A549 (cell line): Measurements from ENCODE around the gene TMEM185B. TPM values are rescaled to one million over a fixed set of nuclear protein-coding genes. Genes with fewer than 3 reads are reported as not detected.

Experiments
- ATAC-seq, 2 experiments: fragments of 200-7000 bp in 1 of 2; fragments of >200 bp in 1 of 2; cut with Nextera tagmentation in 1 of 2; cut with Tn5 transposase in 1 of 2; 3 replicates each; pipeline versions ENCODE4 v1.8.0 to v1.9.1; 2018 to 2020; ENCODE audit warnings: mild to moderate bottlenecking in 1 of 2, moderate library complexity in 1 of 2
- CTCF ChIA-PET: fragments of 300-600 bp; sonication (Branson Sonifier 250); formaldehyde crosslinking; extraction: SDS; loops from one replicate; lab custom pipeline; 2021; ENCODE audit warnings: antibody characterized with exemption, inconsistent platforms; lab: Yijun Ruan, JAX
- POLR2A ChIA-PET: fragments of 350-600 bp; formaldehyde crosslinking; extraction: SDS; loops from one replicate; lab custom pipeline; 2021; ENCODE audit warnings: antibody characterized with exemption, inconsistent platforms; lab: Yijun Ruan, JAX
- DNase-seq, 2 experiments: peaks; one replicate each; pipeline versions ENCODE4 v3.0.0 to v3.0.0-alpha.2; 2011 to 2016; ENCODE audit warnings: low read depth in 1 of 2, low spot score in 1 of 2
- FAIRE-seq: peaks from 2 replicates; lab custom pipeline; 2011; peaks lifted over from hg19 to GRCh38; lab: Jason Lieb, UNC
- H3K27ac ChIP-seq, 2 experiments: fragments of >200 bp; sonication (Bioruptor Twin); formaldehyde crosslinking; 3 replicates each; pipeline ENCODE4 v1.5.1; 2016 to 2017
- H3K4me1 ChIP-seq: fragments of >200 bp; sonication (Bioruptor Twin); formaldehyde crosslinking; 3 replicates; pipeline ENCODE4 v1.6.1; 2016
- H3K4me2 ChIP-seq: fragments of >200 bp; sonication (Bioruptor Twin); formaldehyde crosslinking; 3 replicates; pipeline ENCODE4 v1.6.1; 2016
- H3K4me3 ChIP-seq: fragments of >200 bp; sonication (Bioruptor Twin); formaldehyde crosslinking; 3 replicates; pipeline ENCODE4 v1.5.1; 2016
- H3K9me3 ChIP-seq: fragments of >200 bp; sonication (Bioruptor Twin); formaldehyde crosslinking; 3 replicates; pipeline ENCODE4 v1.6.1; 2016
- BHLHE40 ChIP-seq: IDR thresholded peaks from 2 replicates; pipeline ENCODE4 v1.6.1; 2012; ENCODE audit warnings: low read depth, low read length, inconsistent platforms
- CBX2 ChIP-seq: fragments of 200-600 bp; sonication (generic); IDR thresholded peaks from 2 replicates; pipeline ENCODE4 v1.6.1; 2016; ENCODE audit warnings: low read depth, mild to moderate bottlenecking, borderline replicate concordance
- CBX8 ChIP-seq: fragments of 200-600 bp; sonication (generic); IDR thresholded peaks from 2 replicates; pipeline ENCODE4 v1.6.1; 2016
- CEBPB ChIP-seq, 2 experiments: fragments of >200 bp in 1 of 2; sonication (Bioruptor Twin) in 1 of 2; formaldehyde crosslinking in 1 of 2; IDR thresholded peaks; 2 replicates each; pipeline ENCODE4 v1.6.1; 2012 to 2016
- EP300 ChIP-seq, 2 experiments: fragments of >200 bp; sonication (Bioruptor Twin); formaldehyde crosslinking; IDR thresholded peaks; 2 replicates in 1 of 2; 3 replicates in 1 of 2; pipeline ENCODE4 v1.6.1; 2016 to 2017
- ESRRA ChIP-seq: fragments of 150-350 bp; IDR thresholded peaks from 2 replicates; pipeline ENCODE4 v1.6.1; 2014; ENCODE audit warnings: mild to moderate bottlenecking, low read length, borderline replicate concordance
- HDAC2 ChIP-seq: fragments of 200-600 bp; sonication (generic); IDR thresholded peaks from 2 replicates; pipeline ENCODE4 v1.6.1; 2016
- HEYL ChIP-seq: fragments of 250-450 bp; sonication (Bioruptor Pico); IDR thresholded peaks from 2 replicates; pipeline ENCODE4 v1.8.0; 2021; ENCODE audit warnings: mild to moderate bottlenecking, moderate library complexity
- HOXA7 ChIP-seq: fragments of 250-450 bp; sonication (Bioruptor Pico); IDR thresholded peaks from 2 replicates; pipeline ENCODE4 v1.5.0; 2020; ENCODE audit warnings: mild to moderate bottlenecking, moderate library complexity
- MYC ChIP-seq: IDR thresholded peaks from 2 replicates; pipeline ENCODE4 v1.6.1; 2012; ENCODE audit warnings: mild to moderate bottlenecking, inconsistent platforms, low read length, improper control_type of control experiment, borderline replicate concordance
- NPAS2 ChIP-seq: fragments of 250-450 bp; sonication (Bioruptor Pico); IDR thresholded peaks from 2 replicates; pipeline ENCODE4 v1.8.0; 2022; ENCODE audit warnings: mild to moderate bottlenecking, moderate library complexity, borderline replicate concordance
- PHF8 ChIP-seq: fragments of 200-600 bp; sonication (generic); IDR thresholded peaks from 2 replicates; pipeline ENCODE4 v1.6.1; 2016; ENCODE audit warnings: low read depth, mild to moderate bottlenecking, antibody characterized with exemption, moderate library complexity, borderline replicate concordance
- REST ChIP-seq: fragments of 200-600 bp; sonication (generic); IDR thresholded peaks from 2 replicates; pipeline ENCODE4 v1.6.1; 2016; ENCODE audit warnings: antibody characterized with exemption, mild to moderate bottlenecking, moderate library complexity
- SMC3 ChIP-seq: fragments of >200 bp; sonication (Bioruptor Twin); formaldehyde crosslinking; IDR thresholded peaks from 3 replicates; pipeline ENCODE4 v1.6.1; 2018; ENCODE audit warnings: inconsistent platforms
- SREBF2 ChIP-seq: fragments of 450-650 bp; IDR thresholded peaks from 2 replicates; pipeline ENCODE4 v1.6.1; 2014; ENCODE audit warnings: mild to moderate bottlenecking, moderate library complexity
- TFCP2L1 ChIP-seq: fragments of 250-450 bp; sonication (Bioruptor Pico); IDR thresholded peaks from 2 replicates; pipeline ENCODE4 v1.5.0; 2021; ENCODE audit warnings: mild to moderate bottlenecking
- TP53 ChIP-seq: fragments of 250-450 bp; sonication (Bioruptor Pico); IDR thresholded peaks from 2 replicates; pipeline ENCODE4 v1.5.0; 2021; ENCODE audit warnings: mild to moderate bottlenecking, moderate library complexity
- ZC3H11A ChIP-seq: fragments of 450-650 bp; IDR thresholded peaks from 2 replicates; pipeline ENCODE4 v1.6.1; 2014; ENCODE audit warnings: antibody characterized with exemption, mild to moderate bottlenecking
- ZFP36 ChIP-seq: fragments of 450-650 bp; IDR thresholded peaks from 2 replicates; pipeline ENCODE4 v1.6.1; 2014; ENCODE audit warnings: borderline replicate concordance; ENCODE audit not compliant: partially characterized antibody
- WGBS: methylation state at CpG from one replicate; pipeline ENCODE4 v1.1.6; 2017; ENCODE audit errors: missing lambda C conversion rate; 5-methylcytosine and 5-hydroxymethylcytosine counted together
- polyA plus RNA-seq, 4 experiments: library from polyadenylated mRNA; depleted of rRNA in 3 of 4; stranded (reverse); fragments of >200 nt; fragmentation: RNase III in 1 of 4; extraction: RNeasy Plus Mini Kit Qiagen cat#74134 plus additional on column Dnase treatment in 1 of 4; gene quantifications; 2 replicates in 3 of 4; 3 replicates in 1 of 4; pipeline ENCODE4 v1.2.3, GENCODE V29; 2011 to 2017
- TF ChIP-seq, protein P1 (sequence below): IDR thresholded peaks from 2 replicates; pipeline ENCODE4 v1.6.1; 2012; ENCODE audit warnings: low read depth, borderline replicate concordance

Gene TMEM185B
- polyA plus RNA-seq, 2 of the 4 experiments (the other 2 are of a cell fraction), result 30.3 to 41.8 TPM

- CTCF ChIA-PET, result no interaction called here
- no peaks in the 10 kb centered on the region for H3K4me1 ChIP-seq
- ATAC-seq (no peak), FAIRE-seq (no peak), DNase-seq (no peak)
- 12% methylated on average over 1 of the region's 1 CpG for WGBS
- H3K4me3 ChIP-seq, result no peak overlapping the region
- TF ChIP-seq NPAS2 (CRISPR knock-in tag) (no peak), REST (no peak)
- POLR2A ChIA-PET, result no interaction called here
- no peak overlapping the region for H3K27ac ChIP-seq
- peaks cover 6% of the 10 kb centered on the region; the same call in 1 of the 3 replicates for H3K9me3 ChIP-seq
- H3K4me2 ChIP-seq, result no peak overlapping the region
Observed at GRCh38 chr2:120192280-120192679, 30.9 kb downstream of the TMEM185B start.

DNA sequence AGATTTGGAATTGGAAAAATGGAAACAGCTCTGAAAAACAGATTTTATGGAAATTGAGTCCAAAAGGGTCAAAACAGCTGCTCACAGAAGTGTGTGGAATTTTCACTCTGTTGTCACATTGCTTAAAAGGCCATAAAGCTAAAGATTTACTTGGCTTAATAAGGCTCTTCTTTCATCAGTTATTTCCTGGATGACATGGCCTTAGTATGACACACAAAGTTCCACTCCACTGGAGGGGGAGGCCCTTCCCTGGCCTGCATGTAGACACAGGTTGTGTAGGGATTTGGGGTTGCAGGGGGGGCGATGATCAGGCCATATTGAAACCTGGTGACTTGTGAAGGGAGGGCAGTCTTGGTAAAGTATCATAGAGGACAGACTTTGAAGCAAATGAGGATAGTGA, 34.0 kb downstream of the TMEM185B start:
- no peak overlapping the region for H3K4me3 ChIP-seq
- H3K27ac ChIP-seq, result no peak overlapping the region
- H3K4me1 ChIP-seq, result no peaks in the 10 kb centered on the region
- ChIA-PET CTCF (interaction anchor here (0.6 to 1.2 kb wide), 2 partner anchors 14 to 113 kb away, joined by 3 to 4 read pairs; no protein-coding TSS in a partner anchor), POLR2A (no interaction called here)
- DNase-seq (no peak), ATAC-seq (no peak), FAIRE-seq (no peak)
- no peak for TF ChIP-seq HOXA7 (CRISPR knock-in tag)
- TF ChIP-seq EP300 (IDR thresholded peaks at IDR 0.05), result no peak
- no peak for TF ChIP-seq ZC3H11A
- TF ChIP-seq CBX2, result no peak
- no peak for TF ChIP-seq SMC3
- TF ChIP-seq MYC, result no peak
- no peak for TF ChIP-seq SREBF2
- no peak for TF ChIP-seq HEYL (CRISPR knock-in tag)
- no peak for TF ChIP-seq CEBPB (IDR thresholded peaks at IDR 0.05)
- no peak for TF ChIP-seq BHLHE40
- WGBS, result 0% methylated on average over 1 of the region's 1 CpG
- peaks cover 6% of the 10 kb centered on the region; the same call in 1 of the 3 replicates for H3K9me3 ChIP-seq
- no peak overlapping the region for H3K4me2 ChIP-seq

DNA sequence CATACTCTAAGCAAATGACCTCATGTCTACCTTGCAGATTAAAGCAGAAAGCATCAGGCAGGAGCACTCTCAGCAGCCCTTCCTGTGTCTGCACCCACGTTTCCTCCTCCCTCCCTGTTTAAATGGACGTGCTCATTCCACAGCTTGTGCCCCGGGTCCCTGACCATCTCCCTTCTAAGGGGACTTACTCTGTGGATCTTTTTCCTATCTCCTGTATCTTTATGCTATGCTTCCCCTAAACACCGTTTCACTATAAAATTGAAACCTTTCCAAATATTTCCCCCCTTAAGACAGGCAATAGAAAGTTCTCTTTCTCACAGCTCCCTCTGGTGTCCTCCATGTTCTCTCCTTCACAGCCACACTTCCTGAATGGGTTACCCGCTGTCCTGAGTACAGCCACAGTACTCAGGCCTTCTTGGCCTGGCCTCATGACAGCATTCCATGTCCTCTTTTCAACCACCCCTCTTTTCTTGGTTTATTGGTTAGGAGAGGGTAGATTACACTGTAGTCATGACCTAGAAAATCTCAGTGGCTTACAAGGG, 41.1 kb downstream of the TMEM185B start:
- Histone ChIP-seq H3K4me3 (no peak overlapping the region), H3K9me3 (no peaks in the 10 kb centered on the region), H3K4me1 (no peaks in the 10 kb centered on the region), H3K27ac (no peak overlapping the region), H3K4me2 (no peak overlapping the region)
- TF ChIP-seq TFCP2L1 (no peak), ESRRA (no peak), PHF8 (no peak), HOXA7 (CRISPR knock-in tag) (no peak), HDAC2 (no peak), CBX8 (no peak), TP53 (CRISPR knock-in tag) (no peak), ZFP36 (no peak)
- TF ChIP-seq, protein P1, sequence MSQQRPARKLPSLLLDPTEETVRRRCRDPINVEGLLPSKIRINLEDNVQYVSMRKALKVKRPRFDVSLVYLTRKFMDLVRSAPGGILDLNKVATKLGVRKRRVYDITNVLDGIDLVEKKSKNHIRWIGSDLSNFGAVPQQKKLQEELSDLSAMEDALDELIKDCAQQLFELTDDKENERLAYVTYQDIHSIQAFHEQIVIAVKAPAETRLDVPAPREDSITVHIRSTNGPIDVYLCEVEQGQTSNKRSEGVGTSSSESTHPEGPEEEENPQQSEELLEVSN, result no peak
- ChIA-PET POLR2A (no interaction called here), CTCF (interaction anchor here (1.1 kb wide), 1 partner anchor 73 kb away, joined by 3 read pairs; no protein-coding TSS in a partner anchor)
- WGBS, result 67% methylated on average over 5 of the region's 5 CpGs
- DNase-seq, result no peak
- 0 out of 6 replicates have a peak, but pooled peaks of 1 of the 2 experiments have one; percentile 26 for ATAC-seq
- no peak for FAIRE-seq
